Femur (tissue), 1 donor: ENCODE measurements around the gene FZD8.

ENCODE experiments used
- DNase-seq: peaks from one replicate; pipeline ENCODE4 v3.0.0-alpha.2; 2017

The FZD8 gene

GRCh38 chr10:35640951-35641675 lies 983 bp downstream of the FZD8 start:
- peak; percentile 79 for DNase-seq

GRCh38 chr10:35640474-35640873 lies 1.6 kb downstream of the FZD8 start:
- DNase-seq: peak; percentile 79

GRCh38 chr10:35639728-35640401 lies 2.2 kb downstream of the FZD8 start:
- peak; percentile 58 for DNase-seq

- no peak for DNase-seq
Observed at GRCh38 chr10:35639021-35639727, 2.9 kb downstream of the FZD8 start.

GRCh38 chr10:35638101-35638500 lies 4.0 kb downstream of the FZD8 start:
- DNase-seq: no peak

- no peak for DNase-seq
Observed at GRCh38 chr10:35637462-35637861, 4.6 kb downstream of the FZD8 start.

GRCh38 chr10:35636956-35637355 lies 5.1 kb downstream of the FZD8 start:
- DNase-seq: no peak

GRCh38 chr10:35635576-35635975 lies 6.5 kb downstream of the FZD8 start:
- peak; percentile 63 for DNase-seq

- DNase-seq: no peak
Observed at GRCh38 chr10:35633006-35633980, 8.8 kb downstream of the FZD8 start.

GRCh38 chr10:35632027-35632426 lies 10.1 kb downstream of the FZD8 start:
- no peak for DNase-seq

GRCh38 chr10:35631404-35631803 lies 10.7 kb downstream of the FZD8 start:
- no peak for DNase-seq

GRCh38 chr10:35626971-35627507 lies 15.1 kb downstream of the FZD8 start:
- no peak for DNase-seq

- no peak for DNase-seq
Observed at GRCh38 chr10:35614312-35614711, 27.8 kb downstream of the FZD8 start.

- no peak for DNase-seq
Observed at GRCh38 chr10:35613597-35614226, 28.4 kb downstream of the FZD8 start.

- DNase-seq: no peak
Observed at GRCh38 chr10:35613107-35613440, 29.0 kb downstream of the FZD8 start.

GRCh38 chr10:35612385-35613106 lies 29.6 kb downstream of the FZD8 start:
- DNase-seq: no peak

GRCh38 chr10:35611750-35612149 lies 30.3 kb downstream of the FZD8 start:
- DNase-seq: no peak

GRCh38 chr10:35608328-35608672 lies 33.8 kb downstream of the FZD8 start:
- no peak for DNase-seq

- DNase-seq: peak; percentile 31
Observed at GRCh38 chr10:35607475-35608327, 34.4 kb downstream of the FZD8 start.

GRCh38 chr10:35606430-35606829 lies 35.7 kb downstream of the FZD8 start:
- DNase-seq: no peak
